HG02840 (cell line): ENCODE measurements around the gene KIFAP3.
"Not testable (repeated sequence)": the region's sequence is repeated elsewhere in the genome, so short reads cannot be mapped to it uniquely, and the experiment has no call there.

Experiments
- ATAC-seq: cut with Tn5 transposase; IDR thresholded peaks from one replicate; pipeline ENCODE4 v1.9.1; 2021; ENCODE audit warnings: mild to moderate bottlenecking, moderate library complexity, moderate number of reproducible peaks; ENCODE audit not compliant: unreplicated experiment, low FRiP score

The KIFAP3 gene

GRCh38 chr1:169928438-169929209 lies 145.9 kb downstream of the KIFAP3 start:
- no peak for ATAC-seq

- ATAC-seq = no peak
Measured at GRCh38 chr1:169925505-169926482, 148.7 kb downstream of the KIFAP3 start.

GRCh38 chr1:169924829-169925228 lies 149.7 kb downstream of the KIFAP3 start:
- no peak for ATAC-seq

DNA sequence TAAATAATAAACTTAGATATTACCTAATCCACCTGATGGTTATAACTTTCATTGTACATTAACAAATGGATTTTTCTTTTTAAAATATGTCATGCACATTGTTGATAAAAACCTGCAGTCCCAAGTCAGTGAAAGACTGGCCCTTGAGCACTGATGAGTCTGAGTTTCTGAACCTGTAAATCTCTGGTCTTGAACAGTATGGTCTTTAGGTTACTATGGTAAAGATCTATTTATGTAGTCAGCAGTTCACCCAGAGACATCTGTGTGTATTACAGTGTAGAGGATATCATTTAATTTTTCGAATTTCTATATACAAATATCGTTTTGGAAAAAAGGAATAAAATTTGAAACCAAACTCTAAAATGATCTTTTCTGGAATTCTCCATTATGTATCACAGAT lies 150.4 kb downstream of the KIFAP3 start:
- no peak for ATAC-seq

GRCh38 chr1:169921080-169921479 lies 153.4 kb downstream of the KIFAP3 start:
- no peak for ATAC-seq

DNA sequence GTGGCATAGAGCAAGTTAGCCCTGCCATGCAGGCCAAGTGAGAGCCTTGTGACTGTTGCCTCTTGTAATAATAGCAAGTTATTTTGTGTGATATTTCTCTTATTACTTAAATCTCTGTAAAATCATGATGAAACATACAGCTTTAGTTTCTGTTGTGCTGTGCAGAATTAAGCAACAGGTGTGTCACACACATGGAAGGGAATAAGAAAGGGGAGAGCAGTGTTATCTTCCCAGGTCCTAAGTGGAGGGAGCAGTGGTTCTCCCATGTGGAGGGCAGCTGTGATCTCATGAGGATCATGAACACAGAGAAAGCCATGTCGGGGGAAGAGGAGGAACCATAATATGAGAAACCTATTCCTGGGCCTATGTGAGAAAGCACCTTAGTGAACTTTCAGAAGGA lies 155.6 kb downstream of the KIFAP3 start:
- no peak for ATAC-seq

DNA sequence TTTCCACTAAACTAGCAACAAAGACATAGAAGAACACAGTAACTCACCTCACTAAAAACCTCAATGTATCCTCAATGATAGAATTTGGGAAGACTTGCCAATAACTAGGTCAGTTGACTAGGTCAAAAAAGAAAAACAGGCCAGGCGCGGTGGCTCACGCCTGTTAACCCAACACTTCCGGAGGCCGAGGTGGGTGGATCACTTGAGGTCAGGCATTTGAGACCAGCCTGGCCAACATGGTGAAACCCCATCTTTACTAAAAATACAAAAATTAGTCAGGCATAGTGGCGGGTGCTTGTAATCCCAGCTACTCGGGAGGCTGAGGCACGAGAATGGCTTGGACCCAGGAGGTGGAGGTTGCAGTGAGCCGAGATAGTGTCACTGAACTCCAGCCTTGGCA lies 156.3 kb downstream of the KIFAP3 start:
- ATAC-seq = not testable (repeated sequence)

GRCh38 chr1:169915150-169915549 lies 159.3 kb downstream of the KIFAP3 start:
- ATAC-seq = no peak

DNA sequence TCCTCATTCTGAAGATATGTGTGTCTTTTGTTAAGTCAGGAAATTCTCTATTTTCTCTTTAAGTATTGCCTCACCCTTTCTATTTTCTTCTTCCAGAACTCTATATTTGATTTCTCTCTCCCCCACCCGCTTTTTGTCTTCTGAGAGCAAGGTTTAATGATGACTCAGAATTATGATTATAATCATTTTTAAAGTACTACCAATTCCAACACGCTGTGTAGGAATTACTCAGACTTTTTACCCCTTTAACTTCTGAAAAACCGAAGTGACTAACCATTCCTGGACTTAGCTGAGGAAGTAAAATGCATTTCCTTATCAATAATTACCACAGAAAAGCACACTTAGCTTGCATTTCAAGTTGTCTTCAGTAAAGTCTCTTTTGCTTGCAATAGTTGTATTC lies 160.0 kb downstream of the KIFAP3 start:
- no peak for ATAC-seq

DNA sequence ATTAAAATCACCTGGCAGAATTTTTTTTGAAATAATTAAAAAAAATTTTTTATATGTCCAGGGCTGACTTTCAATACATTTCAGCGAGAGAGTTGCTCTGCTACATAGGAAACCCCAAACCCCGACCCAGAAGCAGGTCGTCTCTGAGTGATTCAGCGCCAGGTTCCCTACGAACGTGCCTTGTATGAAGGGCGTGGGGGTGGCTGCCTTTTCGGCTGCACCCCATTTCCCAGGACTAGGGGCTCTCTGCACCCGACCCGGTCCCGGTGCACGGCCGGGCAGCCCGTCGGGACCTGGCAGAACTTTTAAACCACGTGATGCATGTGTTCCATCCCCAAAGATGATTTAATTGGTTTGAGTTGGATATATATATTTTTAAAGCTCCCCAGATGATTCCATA lies 165.0 kb downstream of the KIFAP3 start:
- no peak for ATAC-seq

DNA sequence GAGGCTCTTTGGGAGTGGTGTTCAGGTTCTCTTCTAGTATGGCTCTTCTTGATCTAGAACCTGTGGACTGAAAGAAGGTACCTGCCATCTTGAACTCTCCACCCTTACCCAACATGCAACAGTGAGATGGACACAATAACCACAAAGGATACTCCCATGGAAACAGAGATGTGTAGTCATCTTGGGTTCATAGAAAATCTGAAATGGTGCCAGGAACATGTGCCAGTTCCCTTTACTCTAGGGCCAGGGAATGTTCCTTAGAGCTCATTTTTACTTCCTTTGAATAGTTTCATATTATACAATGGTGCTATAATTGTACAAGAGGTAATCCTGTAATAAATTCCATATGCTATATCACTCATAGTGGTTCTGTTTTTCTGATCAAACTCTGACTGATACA lies 167.6 kb downstream of the KIFAP3 start:
- ATAC-seq = no peak

GRCh38 chr1:169904834-169905233 lies 169.7 kb downstream of the KIFAP3 start:
- ATAC-seq = no peak

GRCh38 chr1:169902751-169903150 lies 171.7 kb downstream of the KIFAP3 start:
- no peak for ATAC-seq

DNA sequence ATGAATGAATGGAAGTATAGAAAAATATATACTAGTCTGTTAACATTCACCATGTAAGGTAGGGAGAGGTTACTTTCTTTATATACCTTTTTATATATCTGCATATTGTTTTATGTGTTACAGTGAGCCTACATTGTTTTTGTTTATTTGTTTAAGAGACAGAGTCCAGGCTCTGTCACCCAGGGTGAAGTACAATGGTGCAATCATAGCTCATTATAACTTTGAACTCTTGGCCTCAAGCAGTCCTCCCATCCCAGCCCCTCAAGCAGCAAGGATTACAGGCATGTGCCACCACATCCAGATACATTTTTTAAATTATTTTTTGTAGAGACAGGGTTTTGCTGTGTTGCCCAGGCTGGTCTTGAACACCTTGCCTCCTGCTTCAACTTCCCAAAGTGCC lies 173.4 kb downstream of the KIFAP3 start:
- no peak for ATAC-seq

DNA sequence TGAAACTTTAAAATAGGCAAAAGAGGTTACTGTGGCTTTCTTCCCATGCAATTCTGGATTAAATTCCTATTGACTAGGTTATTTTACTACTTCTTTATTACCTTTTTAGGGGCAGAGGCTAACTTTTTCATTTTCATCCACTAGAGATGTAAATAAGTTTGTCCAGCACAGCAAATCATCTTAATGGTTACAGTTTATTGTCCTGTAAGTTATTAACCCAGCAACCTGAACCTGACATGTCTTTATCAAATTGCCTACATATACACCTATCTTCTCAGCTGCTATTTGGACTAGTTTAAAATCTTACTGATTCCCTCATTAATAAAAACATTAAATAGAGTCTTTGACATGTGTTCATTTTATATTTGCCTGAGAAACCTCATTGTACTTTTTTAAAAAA lies 173.9 kb downstream of the KIFAP3 start:
- no peak for ATAC-seq

DNA sequence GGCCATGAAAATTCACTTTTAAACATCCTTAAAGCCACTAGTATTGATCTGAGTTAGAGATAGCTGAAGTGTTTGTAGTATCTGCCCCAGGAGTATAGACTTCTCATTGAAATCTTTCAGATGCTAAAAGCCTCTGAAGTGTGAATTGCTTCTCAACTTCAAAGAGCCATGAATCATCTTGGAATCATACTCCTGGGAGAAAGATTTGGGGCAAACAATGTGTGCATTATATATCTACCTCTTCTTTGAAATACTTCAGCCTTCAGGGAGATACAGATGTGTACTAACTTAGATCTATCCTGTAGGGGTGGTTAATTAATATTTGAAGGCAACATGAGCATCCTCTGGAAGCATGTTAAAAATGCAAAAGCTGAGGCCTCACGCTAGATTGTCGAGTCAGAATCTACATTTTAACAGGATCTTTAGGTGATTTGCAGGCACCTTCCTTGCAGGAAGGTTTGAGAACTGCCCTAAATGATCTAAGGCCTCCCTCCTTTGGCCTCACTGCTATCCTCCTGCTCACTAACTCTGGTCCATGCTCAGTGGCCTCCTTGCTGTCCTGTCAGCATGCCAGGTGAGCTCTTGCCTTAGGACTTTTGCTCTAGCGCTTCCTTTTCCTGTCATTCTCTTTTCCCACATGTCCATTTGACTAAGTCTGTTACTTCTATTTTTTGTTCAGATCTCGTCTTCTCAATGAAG lies 174.8 kb downstream of the KIFAP3 start:
- ATAC-seq = no peak

- ATAC-seq = no peak
Measured at GRCh38 chr1:169896013-169896412, 178.5 kb downstream of the KIFAP3 start.

DNA sequence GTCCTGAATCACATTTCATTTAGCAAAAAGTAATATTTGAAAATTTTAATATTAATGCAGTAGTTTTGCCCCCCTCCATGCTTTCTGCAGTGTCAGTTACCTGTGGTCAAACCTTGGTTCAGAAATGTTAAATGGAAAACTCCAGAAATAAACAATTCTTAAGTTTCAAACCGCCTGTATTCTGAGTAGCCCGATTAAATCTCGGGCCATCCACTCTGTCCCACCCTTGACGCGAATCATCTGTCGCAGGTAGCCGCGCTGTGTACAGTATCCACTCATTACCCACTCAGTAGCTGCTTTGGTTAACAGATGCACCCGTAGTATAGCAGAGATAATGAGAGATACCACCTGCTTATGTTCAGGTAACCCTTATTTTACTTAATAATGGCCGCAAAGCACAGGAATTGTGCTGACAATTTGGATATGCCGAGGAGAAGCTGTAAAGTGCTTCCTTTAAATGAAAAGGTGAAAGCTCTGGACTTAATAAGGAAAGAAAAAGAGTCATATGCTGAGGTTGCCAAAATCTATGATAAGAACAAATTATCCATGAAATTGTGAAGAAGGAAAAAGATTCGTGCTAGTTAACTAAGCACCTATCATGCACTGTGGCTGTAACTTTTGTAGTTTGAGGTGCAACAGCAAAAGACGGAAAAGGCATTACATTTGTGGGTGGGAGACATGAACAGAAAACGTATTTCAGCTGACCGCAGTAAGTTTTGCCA lies 179.9 kb downstream of the KIFAP3 start:
- ATAC-seq = no peak

DNA sequence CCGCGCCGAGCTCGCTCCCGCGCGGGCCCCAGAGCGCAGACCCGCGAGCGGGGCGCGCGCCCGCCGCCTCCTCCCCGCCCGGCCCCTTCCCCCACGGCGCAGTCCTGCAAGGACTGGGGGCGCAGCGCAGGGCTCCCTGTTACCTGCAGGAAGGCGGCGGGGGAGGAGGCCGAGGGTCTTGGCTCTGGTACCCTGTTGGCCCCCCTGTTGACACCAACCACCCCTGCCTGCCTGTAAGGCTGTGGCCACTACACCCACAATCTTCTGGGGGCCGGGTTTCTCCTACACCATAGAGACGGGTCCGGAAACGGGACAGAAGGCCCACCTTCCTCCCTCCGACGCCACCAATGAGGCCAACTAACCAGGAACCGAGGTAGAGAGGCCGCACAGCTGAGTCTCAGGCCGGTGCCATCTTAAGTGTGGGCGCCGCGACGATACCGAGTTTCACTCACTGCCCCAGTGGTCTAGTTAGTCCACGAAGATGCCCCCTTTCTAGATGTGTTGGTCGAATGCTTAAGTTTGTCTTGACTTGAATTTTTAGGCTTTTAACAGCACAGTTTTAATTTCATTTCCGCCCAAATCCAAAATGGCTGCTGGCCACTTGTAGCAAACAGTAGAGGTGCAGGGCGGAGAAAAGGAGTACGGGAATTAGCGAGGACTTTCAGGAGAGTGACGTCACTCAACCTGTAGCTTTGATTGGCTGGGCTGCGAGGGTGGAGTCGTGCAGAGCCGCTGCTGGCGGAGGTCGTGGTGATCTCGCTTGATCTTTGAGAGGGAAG lies 180.7 kb downstream of the KIFAP3 start, which contains the start of gene SCYL3:
Gene SCYL3, minus strand, starts transcription at position 252 of the 779 bp plus-strand sequence. CDS start 5,056 bp downstream, outside the sequence.
- ATAC-seq = peak; percentile 89
